OCI-LY1 (cell line): ENCODE results near the gene CRB2.

Source experiments
- CTCF ChIP-seq: fragments of 200-600 bp; sonication (generic), shearing (Covaris generic); IDR thresholded peaks from 2 replicates; pipeline ENCODE4 v1.5.1; 2017; ENCODE audit warnings: mild to moderate bottlenecking, antibody characterized with exemption, low read length, moderate library complexity, mixed read lengths
- EZH2 ChIP-seq: fragments of 200-600 bp; sonication (generic), shearing (Covaris generic); IDR thresholded peaks from 2 replicates; pipeline ENCODE4 v1.8.0; 2017; ENCODE audit warnings: borderline replicate concordance, mixed run types, mild to moderate bottlenecking, antibody characterized with exemption, low read length, moderate library complexity, mixed read lengths

GRCh38 chr9:123376218-123377071, 20.4 kb downstream of the CRB2 start:
- TF ChIP-seq CTCF (no peak), EZH2 (no peak)
